PC-3 (cell line): Measurements from ENCODE around the gene AVP. TPM values are rescaled to one million over a fixed set of nuclear protein-coding genes. Genes with fewer than 3 reads are reported as not detected.

Experiments used
- ATAC-seq: fragments of 200-7000 bp; cut with Tn5 transposase; 2 replicates; pipeline ENCODE4 v1.9.1; 2020; ENCODE audit warnings: mild to moderate bottlenecking, moderate library complexity
- Bru-seq: library from RNA; stranded (reverse); fragments of 400-500 nt; gene quantifications from one replicate; lab custom pipeline; 2021; lab: Mats Ljungman, UMichigan
- BruChase-seq, 2 experiments: library from RNA; stranded (reverse); fragments of 400-500 nt; gene quantifications; one replicate each; lab custom pipeline; 2021; lab: Mats Ljungman, UMichigan
- BruUV-seq: library from RNA; stranded (reverse); fragments of 400-500 nt; replicated peaks from 2 replicates; lab custom pipeline; 2021; lab: Mats Ljungman, UMichigan
- CTCF ChIA-PET: fragments of 300-600 bp; sonication (Branson Sonifier 250); formaldehyde crosslinking; loops from one replicate; lab custom pipeline; 2022; ENCODE audit warnings: antibody characterized with exemption; lab: Charles Lee
- POLR2A ChIA-PET: fragments of 300-600 bp; sonication (Branson Sonifier 250); formaldehyde crosslinking; loops from one replicate; lab custom pipeline; 2022; ENCODE audit warnings: antibody characterized with exemption; ENCODE audit not compliant: unreplicated experiment; lab: Charles Lee
- DNase-seq: peaks from one replicate; pipeline ENCODE4 v3.0.0-alpha.2; 2015
- H2AFZ ChIP-seq: fragments of 300-600 bp; sonication (generic); 2 replicates; pipeline ENCODE4 v1.6.0; 2016; ENCODE audit warnings: antibody characterized with exemption, low read length
- H3F3A ChIP-seq: fragments of 300-600 bp; sonication (generic); one replicate; pipeline ENCODE4 v1.6.0; 2017; ENCODE audit warnings: antibody characterized with exemption, low read length, control low read depth, mild to moderate bottlenecking; ENCODE audit not compliant: unreplicated experiment
- H3K27ac ChIP-seq: fragments of 300-600 bp; sonication (generic); 2 replicates; pipeline ENCODE4 v1.5.1; 2016; ENCODE audit warnings: mild to moderate bottlenecking, low read length
- H3K27me3 ChIP-seq: fragments of 300-600 bp; sonication (generic); 2 replicates; pipeline ENCODE4 v1.6.1; 2016; ENCODE audit warnings: low read length, mixed read lengths
- H3K36me3 ChIP-seq: fragments of 300-600 bp; sonication (generic); 2 replicates; pipeline ENCODE4 v1.6.1; 2016; ENCODE audit warnings: low read depth, mixed run types, low read length, mixed read lengths
- H3K4me1 ChIP-seq: fragments of 300-600 bp; sonication (generic); 2 replicates; pipeline ENCODE4 v1.5.1; 2016; ENCODE audit warnings: low read length; ENCODE audit not compliant: insufficient read depth
- H3K4me2 ChIP-seq: fragments of 300-600 bp; sonication (generic); 2 replicates; pipeline ENCODE4 v1.6.0; 2016; ENCODE audit warnings: low read length
- H3K4me3 ChIP-seq: fragments of 300-600 bp; sonication (generic); 2 replicates; pipeline ENCODE4 v1.5.1; 2016; ENCODE audit warnings: mild to moderate bottlenecking, low read length, mixed read lengths
- H3K79me2 ChIP-seq: fragments of 300-600 bp; sonication (generic); 2 replicates; pipeline ENCODE4 v1.6.1; 2017; ENCODE audit warnings: low read length, mixed read lengths
- H3K9ac ChIP-seq: fragments of 300-600 bp; sonication (generic); 2 replicates; pipeline ENCODE4 v1.6.0; 2016; ENCODE audit warnings: mild to moderate bottlenecking, low read length
- H3K9me2 ChIP-seq: fragments of 300-600 bp; sonication (generic); replicated peaks from 2 replicates; pipeline ENCODE4 v1.6.1; 2016; ENCODE audit warnings: mixed run types, low read length, mixed read lengths
- H3K9me3 ChIP-seq: fragments of 300-600 bp; sonication (generic); 2 replicates; pipeline ENCODE4 v1.6.1; 2016; ENCODE audit warnings: low read length, mixed read lengths
- H4K20me1 ChIP-seq: fragments of 300-600 bp; sonication (generic); 2 replicates; pipeline ENCODE4 v1.6.1; 2016; ENCODE audit warnings: low read length, mixed read lengths
- EZH2 ChIP-seq: fragments of 300-600 bp; sonication (generic); IDR thresholded peaks from one replicate; pipeline ENCODE4 v1.6.1; 2017; ENCODE audit warnings: antibody characterized with exemption, mild to moderate bottlenecking, low read length; ENCODE audit not compliant: unreplicated experiment
- EZH2phosphoT487 ChIP-seq: fragments of 300-600 bp; sonication (generic); IDR thresholded peaks from 2 replicates; pipeline ENCODE4 v1.6.1; 2018; ENCODE audit warnings: mild to moderate bottlenecking, antibody characterized with exemption, low read length, borderline replicate concordance
- intact Hi-C: fragments of 100-400 bp; cut with micrococcal nuclease; formaldehyde crosslinking; loops from 2 replicates; pipeline ENCODE4 v1.9.0; 2023
- long read RNA-seq: library from polyadenylated mRNA; unstranded; transcript quantifications from one replicate; pipeline ENCODE4 v2.0.0, GENCODE V29; 2021; ENCODE audit not compliant: unreplicated experiment
- total RNA-seq: library from RNA; depleted of rRNA; stranded (reverse); fragments of >200 nt; gene quantifications from 2 replicates; pipeline ENCODE4 v1.2.3, GENCODE V29; 2014; rRNA removed
- TF ChIP-seq, protein P1 (sequence below): fragments of 300-600 bp; sonication (generic); conservative IDR thresholded peaks from 2 replicates; pipeline ENCODE4 v1.5.1; 2017; ENCODE audit warnings: antibody characterized with exemption, low read depth, mild to moderate bottlenecking, low read length

The AVP gene, protein sequence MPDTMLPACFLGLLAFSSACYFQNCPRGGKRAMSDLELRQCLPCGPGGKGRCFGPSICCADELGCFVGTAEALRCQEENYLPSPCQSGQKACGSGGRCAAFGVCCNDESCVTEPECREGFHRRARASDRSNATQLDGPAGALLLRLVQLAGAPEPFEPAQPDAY
- not detected in 2 replicates for total RNA-seq
- Bru-seq, nascent RNA, result not detected
- percentile 16 among the genes with signal in this experiment for BruChase-seq, experiment 1, labeled RNA remaining after a 6-hour chase
- BruChase-seq, experiment 2, labeled RNA remaining after a 2-hour chase, result percentile 30 among the genes with signal in this experiment
- long read RNA-seq, result 0 reads

- no TSS peak for BruUV-seq
- Histone ChIP-seq H3K36me3 (no peaks in the 10 kb centered on the region), H2AFZ (no peak within 1 kb of the TSS), H3K4me3 (no peak within 1 kb of the TSS), H3F3A (no peaks in the 10 kb centered on the region), H3K9me3 (no peaks in the 10 kb centered on the region), H3K9me2 (no peaks in the 10 kb centered on the region), H4K20me1 (no peaks in the 10 kb centered on the region), H3K27me3 (peaks cover 20% of the 10 kb centered on the region), H3K4me1 (no peaks in the 10 kb centered on the region), H3K4me2 (no peak within 1 kb of the TSS), H3K27ac (no peak within 1 kb of the TSS), H3K9ac (no peak within 1 kb of the TSS), H3K79me2 (no peaks in the 10 kb centered on the region)
- intact Hi-C loops, result no loop called here
- DNase-seq (no peak), ATAC-seq (no peak)
- CTCF ChIA-PET, result no interaction called here
- TF ChIP-seq EZH2 (no peak), EZH2phosphoT487 (no peak)
- TF ChIP-seq, protein P1, sequence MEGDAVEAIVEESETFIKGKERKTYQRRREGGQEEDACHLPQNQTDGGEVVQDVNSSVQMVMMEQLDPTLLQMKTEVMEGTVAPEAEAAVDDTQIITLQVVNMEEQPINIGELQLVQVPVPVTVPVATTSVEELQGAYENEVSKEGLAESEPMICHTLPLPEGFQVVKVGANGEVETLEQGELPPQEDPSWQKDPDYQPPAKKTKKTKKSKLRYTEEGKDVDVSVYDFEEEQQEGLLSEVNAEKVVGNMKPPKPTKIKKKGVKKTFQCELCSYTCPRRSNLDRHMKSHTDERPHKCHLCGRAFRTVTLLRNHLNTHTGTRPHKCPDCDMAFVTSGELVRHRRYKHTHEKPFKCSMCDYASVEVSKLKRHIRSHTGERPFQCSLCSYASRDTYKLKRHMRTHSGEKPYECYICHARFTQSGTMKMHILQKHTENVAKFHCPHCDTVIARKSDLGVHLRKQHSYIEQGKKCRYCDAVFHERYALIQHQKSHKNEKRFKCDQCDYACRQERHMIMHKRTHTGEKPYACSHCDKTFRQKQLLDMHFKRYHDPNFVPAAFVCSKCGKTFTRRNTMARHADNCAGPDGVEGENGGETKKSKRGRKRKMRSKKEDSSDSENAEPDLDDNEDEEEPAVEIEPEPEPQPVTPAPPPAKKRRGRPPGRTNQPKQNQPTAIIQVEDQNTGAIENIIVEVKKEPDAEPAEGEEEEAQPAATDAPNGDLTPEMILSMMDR, result no peak
- POLR2A ChIA-PET, result no interaction called here
These were observed at the start of gene AVP for GRCh38 chr20:3084283-3084985. Gene AVP (minus strand): TSS chr20:3084724. CDS start chr20:3084674, 50 bp downstream.

- H2AFZ ChIP-seq, result no peak overlapping the region
- no peak overlapping the region for H3K27ac ChIP-seq
- H3K4me2 ChIP-seq, result no peak overlapping the region
- no peaks in the 10 kb centered on the region for H3K9me2 ChIP-seq
- no peak overlapping the region for H3K9ac ChIP-seq
- no peaks in the 10 kb centered on the region for H3K4me1 ChIP-seq
- intact Hi-C loops, result no loop called here
- ChIA-PET CTCF (interaction anchor here (0.5 kb wide), 1 partner anchor 247 kb away, joined by 3 read pairs; no protein-coding TSS in a partner anchor), POLR2A (no interaction called here)
- no peaks in the 10 kb centered on the region for H3K9me3 ChIP-seq
- H3K79me2 ChIP-seq, result peaks cover 6% of the 10 kb centered on the region; the same call in 1 of the 2 replicates
- no TSS peak for BruUV-seq
- peak; percentile 67 for ATAC-seq
- no peaks in the 10 kb centered on the region for H3K36me3 ChIP-seq
- H3K4me3 ChIP-seq, result no peak overlapping the region
- no peak for DNase-seq
- H3F3A ChIP-seq, result no peaks in the 10 kb centered on the region
- no peaks in the 10 kb centered on the region for H3K27me3 ChIP-seq
- H4K20me1 ChIP-seq, result no peaks in the 10 kb centered on the region
- TF ChIP-seq EZH2, result no peak
- TF ChIP-seq, protein P1, result no peak
- no peak for TF ChIP-seq EZH2phosphoT487
These were observed 49.6 kb upstream of the AVP start for GRCh38 chr20:3134151-3134550.
